NCI-H1436 (cell line): ENCODE data around the gene COL17A1.

Experiments
- DNase-seq: peaks from one replicate; lab custom pipeline; 2025; lab: John Stamatoyannopoulos, UW

COL17A1 gene

GRCh38 chr10:104085801-104086400, at the start of gene COL17A1:
TSS of gene COL17A1 (minus strand) at chr10:104085880. CDS start at chr10:104080673, 5,207 bp downstream.
- no peak for DNase-seq

GRCh38 chr10:104130041-104130440, 44.4 kb upstream of the COL17A1 start:
- no peak for DNase-seq

- DNase-seq = no peak
Measured at GRCh38 chr10:104128214-104128613, 42.5 kb upstream of the COL17A1 start.

GRCh38 chr10:104127411-104127810, 41.7 kb upstream of the COL17A1 start:
- peak; percentile 13 for DNase-seq

- no peak for DNase-seq
Measured at GRCh38 chr10:104123397-104123796, 37.7 kb upstream of the COL17A1 start.

GRCh38 chr10:104122225-104123107, 36.8 kb upstream of the COL17A1 start:
- DNase-seq = no peak

GRCh38 chr10:104121485-104122224, 36.0 kb upstream of the COL17A1 start, which contains the start of gene SFR1:
TSS of gene SFR1 (plus strand) at chr10:104122171. CDS start at chr10:104122184, 13 bp downstream.
- DNase-seq = peak; percentile 97

GRCh38 chr10:104120903-104121484, 35.3 kb upstream of the COL17A1 start:
- DNase-seq = peak; percentile 23

GRCh38 chr10:104120512-104120902, 34.8 kb upstream of the COL17A1 start:
- DNase-seq = no peak

GRCh38 chr10:104119996-104120395, 34.3 kb upstream of the COL17A1 start:
- DNase-seq = no peak

GRCh38 chr10:104117839-104118323, 32.2 kb upstream of the COL17A1 start:
- peak; percentile 38 for DNase-seq

- DNase-seq = no peak
Measured at GRCh38 chr10:104113376-104113956, 27.8 kb upstream of the COL17A1 start.

- DNase-seq = no peak
Measured at GRCh38 chr10:104109908-104110662, 24.4 kb upstream of the COL17A1 start.

- DNase-seq = no peak
Measured at GRCh38 chr10:104104926-104105325, 19.2 kb upstream of the COL17A1 start.

- no peak for DNase-seq
Measured at GRCh38 chr10:104104418-104104817, 18.7 kb upstream of the COL17A1 start.

GRCh38 chr10:104103956-104104355, 18.3 kb upstream of the COL17A1 start:
- DNase-seq = no peak

- DNase-seq = no peak
Measured at GRCh38 chr10:104101902-104102301, 16.2 kb upstream of the COL17A1 start.

- DNase-seq = no peak
Measured at GRCh38 chr10:104100795-104101194, 15.1 kb upstream of the COL17A1 start.

- no peak for DNase-seq
Measured at GRCh38 chr10:104099941-104100340, 14.3 kb upstream of the COL17A1 start.

GRCh38 chr10:104099269-104099668, 13.6 kb upstream of the COL17A1 start:
- no peak for DNase-seq
